ENCODE measurements around the gene SPTBN1. TPM values are rescaled to one million over a fixed set of nuclear protein-coding genes. Genes with fewer than 3 reads are reported as not detected.

Gene SPTBN1
- total and polyA plus RNA-seq, 2 of the 13 experiments (the other 11 are each of a cell fraction or from before 2014, with no cell fraction given): 123 to 299 TPM

- TF ChIP-seq ZNF382 (CRISPR knock-in tag; IDR thresholded peaks at IDR 0.05; ENCODE audit: borderline replicate concordance) (no peak), SP1 (IDR thresholded peaks at IDR 0.05) (no peak), SP1 (CRISPR knock-in tag; IDR thresholded peaks at IDR 0.05) (no peak), ZNF160 (CRISPR knock-in tag; IDR thresholded peaks at IDR 0.05) (no peak), FIP1L1 (IDR thresholded peaks at IDR 0.05; ENCODE audit: borderline replicate concordance, insufficient read depth, low read depth, low read length) (no peak), ZNF431 (CRISPR knock-in tag; IDR thresholded peaks at IDR 0.05; ENCODE audit: borderline replicate concordance, low read depth) (no peak; the same call in 1 of the 2 replicates), ZNF570 (CRISPR knock-in tag; IDR thresholded peaks at IDR 0.05; ENCODE audit: borderline replicate concordance) (no peak), FOSL1 (CRISPR knock-in tag; IDR thresholded peaks at IDR 0.05; ENCODE audit: borderline replicate concordance) (no peak), PHF21A (CRISPR knock-in tag; IDR thresholded peaks at IDR 0.05) (peak; percentile 16; the same call in 1 of the 2 replicates), CBFB (CRISPR knock-in tag; IDR thresholded peaks at IDR 0.05) (0 out of 2 replicates have a peak, but pooled peaks have one; percentile 17), SSRP1 (CRISPR knock-in tag; IDR thresholded peaks at IDR 0.05) (0 out of 2 replicates have a peak, but pooled peaks have one; percentile 27), MEF2D (CRISPR knock-in tag; IDR thresholded peaks at IDR 0.05) (peak; percentile 96), ZNF556 (CRISPR knock-in tag; IDR thresholded peaks at IDR 0.05; ENCODE audit: borderline replicate concordance) (no peak), FOXC1 (CRISPR knock-in tag; IDR thresholded peaks at IDR 0.05; ENCODE audit: borderline replicate concordance) (0 out of 2 replicates have a peak, but pooled peaks have one; percentile 78), POGZ (CRISPR knock-in tag; IDR thresholded peaks at IDR 0.05) (0 out of 2 replicates have a peak, but pooled peaks have one; percentile 31), GATA4 (IDR thresholded peaks at IDR 0.05; ENCODE audit: borderline replicate concordance, low read depth) (peak; percentile 94), ZNF616 (CRISPR knock-in tag; IDR thresholded peaks at IDR 0.05; ENCODE audit: low read depth) (no peak), NPAS2 (CRISPR knock-in tag; IDR thresholded peaks at IDR 0.05; ENCODE audit: borderline replicate concordance) (no peak), SKIL (CRISPR knock-in tag; IDR thresholded peaks at IDR 0.05; ENCODE audit: borderline replicate concordance) (peak; percentile 69), NFYC (CRISPR knock-in tag; IDR thresholded peaks at IDR 0.05) (no peak), HNRNPK (IDR thresholded peaks at IDR 0.05; ENCODE audit: low read depth, low read length, poor library complexity, severe bottlenecking) (no peak), ZNF557 (CRISPR knock-in tag; IDR thresholded peaks at IDR 0.05) (no peak), DNMT3B (CRISPR knock-in tag; conservative IDR thresholded peaks at IDR 0.05) (peak; percentile 96; the same call in 1 of the 2 replicates), TRAFD1 (CRISPR knock-in tag; IDR thresholded peaks at IDR 0.05; ENCODE audit: borderline replicate concordance) (no peak), SNRNP70 (IDR thresholded peaks at IDR 0.05; ENCODE audit: low read depth, low read length) (no peak), ZNF660 (CRISPR knock-in tag; IDR thresholded peaks at IDR 0.05; ENCODE audit: borderline replicate concordance, low read depth) (no peak), MXI1 (IDR thresholded peaks at IDR 0.05; ENCODE audit: borderline replicate concordance, low read depth, low read length) (no peak), ZZZ3 (CRISPR knock-in tag; IDR thresholded peaks at IDR 0.05; ENCODE audit: borderline replicate concordance) (no peak)
Measured at GRCh38 chr2:54574107-54574859, 118.2 kb downstream of the SPTBN1 start (continued).
